Left lung (tissue), 10 donors: Measurements from ENCODE around the gene TRMT10B. TPM values are rescaled to one million over a fixed set of nuclear protein-coding genes. Genes with fewer than 3 reads are reported as not detected.

Experiments used
- ATAC-seq: fragments of 200-7000 bp; cut with Tn5 transposase; one replicate; pipeline ENCODE4 v1.9.1; 2020; ENCODE audit warnings: moderate library complexity
- DNase-seq, 4 donors: peaks; one replicate each; pipeline ENCODE4 v3.0.0-alpha.2; 2013 to 2020
- H3K27ac ChIP-seq, 2 donors: fragments of 200-600 bp; sonication (generic) in 1 of 2; one replicate each; pipeline versions ENCODE4 v1.5.0 to v1.8.0; 2020 to 2021
- H3K27me3 ChIP-seq, 2 donors: fragments of 200-600 bp; sonication (generic) in 1 of 2; one replicate each; pipeline versions ENCODE4 v1.5.0 to v1.8.0; 2020 to 2021
- H3K36me3 ChIP-seq, 2 donors: fragments of 200-600 bp; sonication (generic) in 1 of 2; one replicate each; pipeline versions ENCODE4 v1.5.0 to v1.8.0; 2020 to 2021
- H3K4me1 ChIP-seq, 2 donors: fragments of 200-600 bp; one replicate each; pipeline ENCODE4 v1.8.0; 2021
- H3K4me3 ChIP-seq, 2 donors: fragments of 200-600 bp; sonication (generic) in 1 of 2; one replicate each; pipeline versions ENCODE4 v1.5.0 to v1.8.0; 2020 to 2021; ENCODE audit warnings: mild to moderate bottlenecking in 1 of 2
- H3K9me3 ChIP-seq, 2 donors: fragments of 200-600 bp; sonication (generic) in 1 of 2; one replicate each; pipeline versions ENCODE4 v1.5.0 to v1.8.0; 2020 to 2021
- CTCF ChIP-seq, 2 donors: fragments of 200-600 bp; sonication (generic) in 1 of 2; IDR thresholded peaks; one replicate each; pipeline versions ENCODE4 v1.5.0 to v1.8.0; 2021; ENCODE audit warnings: antibody characterized with exemption in 2 of 2
- intact Hi-C, 2 donors: fragments of 100-400 bp; cut with DNase I; formaldehyde crosslinking; loops; one replicate each; pipeline versions ENCODE4 v1.11.2 to v1.14.2; 2022
- polyA plus RNA-seq, 6 donors: library from polyadenylated mRNA; unstranded; fragments of 120-200 nt; gene quantifications; one replicate each; pipeline ENCODE4 v1.2.1, GENCODE V29; 2013; ENCODE audit not compliant: insufficient read length in 6 of 6
- total RNA-seq, 2 donors: library from RNA; stranded (reverse); fragmentation: NEBNext Ultra II Directional; extraction: Animal tissue kit (Norgen Biotek cat#: 25700); gene quantifications; one replicate each; pipeline ENCODE4 v1.2.1, GENCODE V29; 2021
- donor health status: DM: no; HTN: yes; CAD: no.
- donor health status: DM: no; HTN: no; CAD: no.

The TRMT10B gene
- total and polyA plus RNA-seq, 8 donors, result 5.8 to 32.2 (median 26.2) TPM

DNA sequence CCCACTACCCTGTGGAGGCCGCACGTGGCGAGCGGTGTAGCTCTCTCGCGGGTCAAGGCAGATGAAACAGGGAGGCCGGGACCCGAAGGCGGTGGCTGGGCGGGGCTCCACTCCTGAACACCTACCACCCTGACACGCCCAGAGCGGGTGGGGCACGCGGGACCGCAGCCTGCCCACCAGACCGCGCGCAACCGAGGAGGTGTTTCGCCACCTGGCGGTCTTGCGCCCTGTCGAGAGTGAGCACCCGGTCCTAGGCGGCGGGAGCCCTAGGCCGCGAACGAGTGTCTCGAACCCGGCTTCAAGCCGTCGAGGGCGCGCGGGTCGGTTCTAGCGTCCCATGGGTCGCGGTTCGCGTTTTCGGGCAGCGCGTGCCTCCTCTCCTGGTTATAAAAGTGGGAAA, 33.5 kb downstream of the TRMT10B start:
- H3K27me3 ChIP-seq, result peaks cover 0 to 13% of the 10 kb centered on the region in 2 donors
- H3K27ac ChIP-seq, result peak overlapping the region in 1 of 2 donors; percentile 74
- no peak overlapping the region for H3K4me3 ChIP-seq
- H3K36me3 ChIP-seq, result peaks cover 0 to 14% of the 10 kb centered on the region in 2 donors
- intact Hi-C loops, result no loop called here
- H3K9me3 ChIP-seq, result no peaks in the 10 kb centered on the region
- no peak for ATAC-seq
- DNase-seq, result peak in 1 of 4 donors; percentile 72
- peaks cover 5 to 28% of the 10 kb centered on the region in 2 donors for H3K4me1 ChIP-seq
- TF ChIP-seq CTCF (IDR thresholded peaks at IDR 0.05), result no peak

- intact Hi-C loops, result no loop called here
- ATAC-seq, result no peak
- no peak overlapping the region for H3K4me3 ChIP-seq
Measured at GRCh38 chr9:37788332-37788731, 34.7 kb downstream of the TRMT10B start.

DNA sequence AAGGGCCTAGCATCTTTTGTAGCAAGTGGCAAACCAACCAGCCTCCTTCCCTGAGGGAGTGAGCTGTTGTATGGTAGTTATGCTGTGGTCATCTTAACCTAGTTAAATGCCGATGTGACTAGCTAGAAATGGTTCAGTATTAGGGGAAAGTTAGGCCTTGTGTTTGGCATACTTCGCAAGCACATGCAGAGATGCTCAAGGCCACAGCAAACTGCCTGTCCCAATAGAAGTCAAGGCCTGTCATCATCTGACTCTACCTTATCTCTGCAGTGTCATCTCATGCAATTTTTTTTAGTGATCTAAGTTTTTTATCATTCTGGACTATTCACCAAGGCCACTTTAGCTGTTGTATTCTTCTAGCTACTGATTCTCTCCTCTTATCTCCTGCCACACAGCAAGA, 36.5 kb downstream of the TRMT10B start:
- Histone ChIP-seq H3K27ac (no peak overlapping the region), H3K9me3 (no peaks in the 10 kb centered on the region), H3K27me3 (peaks cover 0 to 13% of the 10 kb centered on the region in 2 donors), H3K4me1 (peaks cover 0 to 5% of the 10 kb centered on the region in 2 donors), H3K4me3 (no peak overlapping the region), H3K36me3 (no peaks in the 10 kb centered on the region)
- TF ChIP-seq CTCF (IDR thresholded peaks at IDR 0.05), result no peak
- ATAC-seq, result no peak
- no peak for DNase-seq
- intact Hi-C loops, result no loop called here

More at GRCh38 chr9:37788332-37788731, 34.7 kb downstream of the TRMT10B start:
- peaks cover 0 to 13% of the 10 kb centered on the region in 2 donors for H3K27me3 ChIP-seq
- H3K27ac ChIP-seq, result peak overlapping the region in 1 of 2 donors; percentile 74
- no peak for DNase-seq
- no peak for TF ChIP-seq CTCF (IDR thresholded peaks at IDR 0.05)
- no peaks in the 10 kb centered on the region for H3K9me3 ChIP-seq
- peaks cover 0 to 1% of the 10 kb centered on the region in 2 donors for H3K36me3 ChIP-seq
- peaks cover 5 to 17% of the 10 kb centered on the region in 2 donors for H3K4me1 ChIP-seq

DNA sequence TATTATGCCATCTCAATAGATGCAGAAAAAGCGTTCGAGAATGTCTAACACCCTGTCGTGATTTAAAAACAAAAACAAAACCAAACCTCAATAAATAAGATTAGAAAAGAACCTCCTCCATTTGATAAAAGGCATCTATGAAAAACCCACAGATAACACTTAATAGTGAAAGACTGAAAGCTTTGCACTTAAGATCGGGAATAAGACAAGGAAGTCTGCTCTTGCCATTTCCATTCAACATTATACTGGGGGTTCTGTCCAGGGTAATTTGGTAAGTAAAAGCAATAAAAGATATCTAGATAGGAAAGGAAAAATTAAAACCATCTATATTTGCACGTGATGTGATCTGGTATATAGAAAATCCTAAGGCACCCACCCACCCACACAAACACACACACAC, 38.5 kb downstream of the TRMT10B start:
- no peak overlapping the region for H3K4me3 ChIP-seq
- no peaks in the 10 kb centered on the region for H3K9me3 ChIP-seq
- H3K4me1 ChIP-seq, result no peaks in the 10 kb centered on the region
- H3K36me3 ChIP-seq, result no peaks in the 10 kb centered on the region
- DNase-seq (no peak), ATAC-seq (no peak)
- no peak overlapping the region for H3K27ac ChIP-seq
- intact Hi-C loops, result no loop called here
- TF ChIP-seq CTCF (IDR thresholded peaks at IDR 0.05), result no peak
- H3K27me3 ChIP-seq, result peaks cover 0 to 5% of the 10 kb centered on the region in 2 donors

DNA sequence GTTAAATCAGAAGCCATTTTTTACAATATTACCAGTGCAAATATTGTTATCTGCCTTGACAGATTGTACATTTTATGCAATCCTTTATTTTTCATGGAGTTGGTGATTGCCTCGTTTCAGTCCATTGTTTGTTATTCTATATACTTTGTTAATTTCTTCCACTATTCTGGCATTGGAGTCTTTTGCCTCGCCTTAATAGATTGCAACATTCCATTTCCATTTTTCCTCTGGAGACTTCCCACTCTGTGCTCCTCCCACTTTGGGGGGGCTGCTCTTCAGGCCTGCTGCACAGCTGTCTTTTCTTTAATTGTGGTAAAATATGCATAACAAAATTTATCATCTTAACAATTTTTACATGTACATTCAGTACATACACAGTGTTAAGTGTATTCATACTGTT, 42.6 kb downstream of the TRMT10B start:
- H3K27ac ChIP-seq, result peak overlapping the region in 1 of 2 donors; percentile 33
- no peaks in the 10 kb centered on the region for H3K36me3 ChIP-seq
- DNase-seq (no peak), ATAC-seq (no peak)
- intact Hi-C loops, result no loop called here
- H3K27me3 ChIP-seq, result no peaks in the 10 kb centered on the region
- H3K4me3 ChIP-seq, result no peak overlapping the region
- H3K4me1 ChIP-seq, result peaks cover 0 to 9% of the 10 kb centered on the region in 2 donors
- TF ChIP-seq CTCF (IDR thresholded peaks at IDR 0.05), result no peak
- no peaks in the 10 kb centered on the region for H3K9me3 ChIP-seq
